ENCODE measurements around the gene ADCK2. TPM values are rescaled to one million over a fixed set of nuclear protein-coding genes. Genes with fewer than 3 reads are reported as not detected.
"Not testable (repeated sequence)": the region's sequence is repeated elsewhere in the genome, so short reads cannot be mapped to it uniquely, and the experiment has no call there.

Gene ADCK2
- total and polyA plus RNA-seq, 4 donors: 3.2 to 15.4 (median 11.1) TPM

DNA sequence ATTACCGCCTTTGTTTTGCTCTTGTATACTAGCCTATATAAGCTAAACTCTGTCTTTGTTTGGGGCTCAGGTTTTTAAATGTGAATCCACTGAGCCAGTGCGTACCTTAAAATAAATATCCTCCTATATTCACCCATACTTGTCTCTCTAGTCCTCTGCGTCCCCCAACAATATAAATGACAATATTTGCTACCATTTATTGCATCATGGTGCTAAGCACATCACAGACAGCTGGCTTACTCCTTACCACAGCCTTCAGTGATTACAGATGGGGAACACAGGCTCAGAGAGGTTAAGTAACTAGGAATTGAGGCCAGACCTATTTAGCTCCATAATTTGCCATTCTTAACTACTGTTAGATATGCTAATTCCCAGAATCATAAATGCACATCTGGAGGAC, 3.4 kb upstream of the ADCK2 start:
- DNase-seq (ENCODE audit: low spot score): no peak
- Histone ChIP-seq H3K4me1 (ENCODE audit: control insufficient read depth in 4 of 4, insufficient read depth in 4 of 4, low read length in 3 of 4) (peaks cover 2 to 13% (median 9%) of the 10 kb centered on the region in 4 donors), H3K4me3 (ENCODE audit: low read depth in 1 of 3, low read length in 3 of 3) (no peak overlapping the region), H3K36me3 (ENCODE audit: control insufficient read depth in 4 of 4, insufficient read depth in 3 of 4, low read depth in 1 of 4, low read length in 3 of 4) (no peaks in the 10 kb centered on the region), H3K27me3 (ENCODE audit: control insufficient read depth in 4 of 4, insufficient read depth in 4 of 4, low read length in 3 of 4) (no peaks in the 10 kb centered on the region), H3K9ac (ENCODE audit: low read depth in 1 of 2, low read length in 2 of 2) (no peak overlapping the region), H3K9me3 (ENCODE audit: control insufficient read depth in 4 of 4, low read length in 3 of 4) (no peaks in the 10 kb centered on the region), H3K27ac (ENCODE audit: low read depth in 1 of 2, low read length in 2 of 2) (no peak overlapping the region)
- TF ChIP-seq TAF1 (conservative IDR thresholded peaks at IDR 0.05) (no peak), ATF3 (IDR thresholded peaks at IDR 0.05) (no peak), EGR1 (IDR thresholded peaks at IDR 0.05; ENCODE audit: low read depth in 2 of 2) (no peak), GABPA (IDR thresholded peaks at IDR 0.05 in 1 of 2, conservative IDR thresholded peaks at IDR 0.05 in 1 of 2) (no peak), ZBTB33 (IDR thresholded peaks at IDR 0.05) (no peak), REST (IDR thresholded peaks at IDR 0.05) (no peak), HNF4A (conservative IDR thresholded peaks at IDR 0.05) (no peak), JUND (IDR thresholded peaks at IDR 0.05) (no peak)
- TF ChIP-seq, protein P1, sequence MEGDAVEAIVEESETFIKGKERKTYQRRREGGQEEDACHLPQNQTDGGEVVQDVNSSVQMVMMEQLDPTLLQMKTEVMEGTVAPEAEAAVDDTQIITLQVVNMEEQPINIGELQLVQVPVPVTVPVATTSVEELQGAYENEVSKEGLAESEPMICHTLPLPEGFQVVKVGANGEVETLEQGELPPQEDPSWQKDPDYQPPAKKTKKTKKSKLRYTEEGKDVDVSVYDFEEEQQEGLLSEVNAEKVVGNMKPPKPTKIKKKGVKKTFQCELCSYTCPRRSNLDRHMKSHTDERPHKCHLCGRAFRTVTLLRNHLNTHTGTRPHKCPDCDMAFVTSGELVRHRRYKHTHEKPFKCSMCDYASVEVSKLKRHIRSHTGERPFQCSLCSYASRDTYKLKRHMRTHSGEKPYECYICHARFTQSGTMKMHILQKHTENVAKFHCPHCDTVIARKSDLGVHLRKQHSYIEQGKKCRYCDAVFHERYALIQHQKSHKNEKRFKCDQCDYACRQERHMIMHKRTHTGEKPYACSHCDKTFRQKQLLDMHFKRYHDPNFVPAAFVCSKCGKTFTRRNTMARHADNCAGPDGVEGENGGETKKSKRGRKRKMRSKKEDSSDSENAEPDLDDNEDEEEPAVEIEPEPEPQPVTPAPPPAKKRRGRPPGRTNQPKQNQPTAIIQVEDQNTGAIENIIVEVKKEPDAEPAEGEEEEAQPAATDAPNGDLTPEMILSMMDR (IDR thresholded peaks at IDR 0.05; ENCODE audit: low read depth, low read length, missing input control): no peak
- 96% methylated on average over 3 of the region's 3 CpGs for WGBS

- peaks cover 2 to 14% (median 10%) of the 10 kb centered on the region in 4 donors for H3K4me1 ChIP-seq (ENCODE audit: control insufficient read depth in 4 of 4, insufficient read depth in 4 of 4, low read length in 3 of 4)
- H3K9me3 ChIP-seq (ENCODE audit: control insufficient read depth in 4 of 4, low read length in 3 of 4); H3K36me3 ChIP-seq (ENCODE audit: control insufficient read depth in 4 of 4, insufficient read depth in 3 of 4, low read depth in 1 of 4, low read length in 3 of 4); H3K27me3 ChIP-seq (ENCODE audit: control insufficient read depth in 4 of 4, insufficient read depth in 4 of 4, low read length in 3 of 4); H3K27ac ChIP-seq (ENCODE audit: low read depth in 1 of 2, low read length in 2 of 2); H3K9ac ChIP-seq (ENCODE audit: low read depth in 1 of 2, low read length in 2 of 2); H3K4me3 ChIP-seq (ENCODE audit: low read depth in 1 of 3, low read length in 3 of 3); DNase-seq (ENCODE audit: low spot score): not testable (repeated sequence)
- 91% methylated on average over 10 of the region's 10 CpGs for WGBS
Measured at GRCh38 chr7:140669862-140670261, 2.9 kb upstream of the ADCK2 start.

Measured in liver (tissue), 9 donors.